H1 (cell line): ENCODE data around the gene NUDT9. TPM values are rescaled to one million over a fixed set of nuclear protein-coding genes. Genes with fewer than 3 reads are reported as not detected.
A peak's percentile ranks its signal among the peaks of the same experiment; 100 is the strongest.

Source experiments
- CTCF ChIA-PET: fragments of 300-600 bp; sonication (Branson Sonifier 250); formaldehyde crosslinking; loops from one replicate; lab custom pipeline; 2021; ENCODE audit not compliant: partially characterized antibody; lab: Charles Lee
- POLR2A ChIA-PET: fragments of 300-600 bp; sonication (Branson Sonifier 250); formaldehyde crosslinking; loops from one replicate; lab custom pipeline; 2021; ENCODE audit warnings: inconsistent platforms; ENCODE audit not compliant: partially characterized antibody; lab: Charles Lee
- DNase-seq, 2 experiments: peaks; one replicate each; pipeline versions ENCODE4 v3.0.0 to v3.0.0-alpha.2; 2010 to 2022; ENCODE audit warnings: low spot score in 2 of 2, low read depth in 1 of 2, mixed read lengths in 1 of 2
- FAIRE-seq: peaks from 2 replicates; lab custom pipeline; 2011; peaks lifted over from hg19 to GRCh38; lab: Jason Lieb, UNC
- H2AFZ ChIP-seq: 2 replicates; pipeline ENCODE4 v1.8.1; 2012; ENCODE audit warnings: low read length, inconsistent platforms
- H2AK5ac ChIP-seq: 2 replicates; pipeline ENCODE4 v1.6.1; 2013; ENCODE audit warnings: low read depth, low read length
- H2BK120ac ChIP-seq: replicated peaks from 2 replicates; pipeline ENCODE3; 2013; ENCODE audit warnings: low read depth, low read length, inconsistent platforms
- H2BK12ac ChIP-seq: 2 replicates; pipeline ENCODE4 v1.6.1; 2013; ENCODE audit warnings: low read depth, low read length
- H2BK15ac ChIP-seq: 2 replicates; pipeline ENCODE4 v1.6.1; 2013; ENCODE audit warnings: low read length
- H2BK20ac ChIP-seq: 2 replicates; pipeline ENCODE4 v1.6.1; 2013; ENCODE audit warnings: low read length
- H2BK5ac ChIP-seq: 2 replicates; pipeline ENCODE4 v1.6.1; 2013; ENCODE audit warnings: low read depth, low read length
- H3K14ac ChIP-seq: 2 replicates; pipeline ENCODE4 v1.6.1; 2013; ENCODE audit warnings: inconsistent platforms; ENCODE audit not compliant: insufficient read length
- H3K18ac ChIP-seq: 2 replicates; pipeline ENCODE4 v1.6.1; 2013; ENCODE audit warnings: low read length; ENCODE audit errors: extremely low read depth
- H3K23ac ChIP-seq: 2 replicates; pipeline ENCODE4 v1.6.1; 2013; ENCODE audit warnings: inconsistent platforms; ENCODE audit not compliant: insufficient read length
- H3K23me2 ChIP-seq: 2 replicates; pipeline ENCODE4 v1.6.1; 2013; ENCODE audit warnings: low read depth, low read length
- H3K27ac ChIP-seq: 2 replicates; pipeline ENCODE4 v1.6.1; 2011; ENCODE audit warnings: low read depth, low read length, inconsistent platforms
- H3K27me3 ChIP-seq, 4 experiments: replicated peaks in 1 of 4; 1 replicate in 1 of 4; 2 replicates in 3 of 4; pipeline versions ENCODE4 v1.6.1 to v1.8.1; 2011 to 2013; ENCODE audit warnings: low read length in 3 of 4, mild to moderate bottlenecking in 3 of 4, inconsistent platforms in 2 of 4, mixed read lengths in 2 of 4, moderate library complexity in 1 of 4; ENCODE audit not compliant: control insufficient read depth in 3 of 4, insufficient read depth in 3 of 4; ENCODE audit errors: extremely low read depth in 1 of 4
- H3K36me3 ChIP-seq, 4 experiments: 2 replicates each; pipeline versions ENCODE4 v1.6.1 to v1.8.1; 2011 to 2013; ENCODE audit warnings: mild to moderate bottlenecking in 4 of 4, low read length in 3 of 4, moderate library complexity in 2 of 4, control low read depth in 1 of 4, inconsistent platforms in 1 of 4; ENCODE audit not compliant: insufficient read depth in 4 of 4, control insufficient read depth in 2 of 4
- H3K4ac ChIP-seq: replicated peaks from 2 replicates; pipeline ENCODE3; 2013; ENCODE audit warnings: low read length, low read depth, mixed read lengths, inconsistent platforms; ENCODE audit not compliant: insufficient read length
- H3K4me1 ChIP-seq, 4 experiments: replicated peaks in 1 of 4; 1 replicate in 1 of 4; 2 replicates in 3 of 4; pipeline versions ENCODE4 v1.6.1 to v1.8.1; 2011 to 2013; ENCODE audit warnings: low read length in 3 of 4, inconsistent platforms in 2 of 4, mixed read lengths in 1 of 4; ENCODE audit not compliant: insufficient read depth in 4 of 4, control insufficient read depth in 3 of 4
- H3K4me2 ChIP-seq, 2 experiments: 2 replicates each; pipeline versions ENCODE4 v1.6.1 to v1.8.1; 2011 to 2013; ENCODE audit warnings: low read depth in 2 of 2, low read length in 2 of 2, control low read depth in 1 of 2, inconsistent platforms in 1 of 2, mild to moderate bottlenecking in 1 of 2; ENCODE audit not compliant: insufficient read depth in 1 of 2
- H3K4me3 ChIP-seq, 4 experiments: fragments of 200-600, 300-600 bp in 1 of 4; sonication (generic), shearing (Covaris generic), sonication (Bioruptor Twin) in 1 of 4; 2 replicates each; pipeline versions ENCODE4 v1.5.1 to v1.8.1; 2011 to 2016; ENCODE audit warnings: low read length in 4 of 4, low read depth in 3 of 4, control low read depth in 2 of 4, inconsistent platforms in 2 of 4, mild to moderate bottlenecking in 2 of 4, mixed read lengths in 1 of 4, moderate library complexity in 1 of 4; ENCODE audit not compliant: insufficient read depth in 2 of 4; ENCODE audit errors: extremely low read depth in 1 of 4
- H3K56ac ChIP-seq: replicated peaks from 2 replicates; pipeline ENCODE3; 2013; ENCODE audit warnings: low read depth, mild to moderate bottlenecking, mixed read lengths, low read length, inconsistent platforms; ENCODE audit not compliant: insufficient read length
- H3K79me1 ChIP-seq: 2 replicates; pipeline ENCODE4 v1.6.1; 2013; ENCODE audit warnings: low read depth, low read length, control low read depth
- H3K79me2 ChIP-seq, 2 experiments: 2 replicates each; pipeline versions ENCODE4 v1.6.1 to v1.8.1; 2012 to 2013; ENCODE audit warnings: low read length in 2 of 2, mild to moderate bottlenecking in 2 of 2, inconsistent platforms in 1 of 2; ENCODE audit not compliant: insufficient read depth in 2 of 2, control insufficient read depth in 1 of 2
- H3K9ac ChIP-seq, 4 experiments: replicated peaks in 1 of 4; 1 replicate in 1 of 4; 2 replicates in 3 of 4; pipeline versions ENCODE4 v1.6.1 to v1.8.1; 2011 to 2013; ENCODE audit warnings: low read depth in 3 of 4, low read length in 3 of 4, control low read depth in 2 of 4, mild to moderate bottlenecking in 2 of 4, moderate library complexity in 2 of 4, inconsistent platforms in 1 of 4; ENCODE audit errors: extremely low read depth in 1 of 4
- H3K9me3 ChIP-seq, 2 experiments: 2 replicates each; pipeline versions ENCODE4 v1.6.1 to v1.8.1; 2012 to 2013; ENCODE audit warnings: mild to moderate bottlenecking in 2 of 2, moderate library complexity in 2 of 2, control low read depth in 1 of 2, inconsistent platforms in 1 of 2, low read depth in 1 of 2, low read length in 1 of 2, mixed read lengths in 1 of 2; ENCODE audit not compliant: insufficient read depth in 2 of 2
- H4K20me1 ChIP-seq, 2 experiments: replicated peaks in 1 of 2; 2 replicates each; pipeline versions ENCODE3 to v1.8.1; 2011 to 2013; ENCODE audit warnings: inconsistent platforms in 2 of 2, low read length in 2 of 2, mild to moderate bottlenecking in 1 of 2; ENCODE audit not compliant: insufficient read depth in 2 of 2, control insufficient read depth in 1 of 2
- H4K5ac ChIP-seq: 2 replicates; pipeline ENCODE4 v1.6.1; 2013; ENCODE audit warnings: low read length, low read depth, mixed read lengths, inconsistent platforms; ENCODE audit not compliant: insufficient read length
- H4K8ac ChIP-seq: 2 replicates; pipeline ENCODE4 v1.8.0; 2013; ENCODE audit warnings: mild to moderate bottlenecking, moderate library complexity, low read length, inconsistent platforms; ENCODE audit not compliant: insufficient read depth; ENCODE audit errors: extremely low read depth
- H4K91ac ChIP-seq: replicated peaks from 2 replicates; pipeline ENCODE3; 2013; ENCODE audit warnings: low read length, mixed read lengths, inconsistent platforms; ENCODE audit not compliant: insufficient read length
- CREB1 ChIP-seq: IDR thresholded peaks from 2 replicates; pipeline ENCODE4 v1.6.1; 2012; ENCODE audit warnings: inconsistent platforms
- CTBP2 ChIP-seq: IDR thresholded peaks from 2 replicates; pipeline ENCODE4 v1.7.0; 2011; ENCODE audit warnings: borderline replicate concordance, mild to moderate bottlenecking, moderate library complexity, mixed read lengths, low read length; ENCODE audit not compliant: insufficient read depth, insufficient read length
- E2F6 ChIP-seq: IDR thresholded peaks from 2 replicates; pipeline ENCODE4 v1.6.1; 2012; ENCODE audit warnings: inconsistent platforms
- EZH2 ChIP-seq: fragments of 200-600 bp; sonication (generic); IDR thresholded peaks from 2 replicates; pipeline ENCODE4 v1.7.1; 2012; ENCODE audit warnings: low read depth, mild to moderate bottlenecking, moderate library complexity, low read length, inconsistent platforms; ENCODE audit not compliant: severe bottlenecking
- HDAC6 ChIP-seq: IDR thresholded peaks from one replicate; pipeline ENCODE4 v1.7.1; 2012; ENCODE audit warnings: low read depth, mild to moderate bottlenecking, inconsistent platforms, low read length, moderate library complexity
- KDM5A ChIP-seq: fragments of 200-600 bp; IDR thresholded peaks from 2 replicates; pipeline ENCODE4 v1.7.1; 2012; ENCODE audit warnings: mild to moderate bottlenecking, low read length, inconsistent platforms, mixed read lengths
- NRF1 ChIP-seq: IDR thresholded peaks from 2 replicates; pipeline ENCODE4 v1.6.1; 2011; ENCODE audit warnings: mild to moderate bottlenecking, low read depth, low read length, improper control_type of control experiment
- POLR2AphosphoS5 ChIP-seq: IDR thresholded peaks from 2 replicates; pipeline ENCODE4 v1.6.1; 2011; ENCODE audit warnings: low read depth, low read length
- RAD21 ChIP-seq, 2 experiments: IDR thresholded peaks in 1 of 2; conservative IDR thresholded peaks in 1 of 2; 2 replicates each; pipeline ENCODE4 v1.6.1; 2011; ENCODE audit warnings: low read depth in 2 of 2, low read length in 2 of 2, improper control_type of control experiment in 1 of 2, inconsistent platforms in 1 of 2, mild to moderate bottlenecking in 1 of 2, moderate library complexity in 1 of 2
- RBBP5 ChIP-seq: IDR thresholded peaks from 2 replicates; pipeline ENCODE4 v1.7.1; 2012; ENCODE audit warnings: low read depth, mild to moderate bottlenecking, inconsistent platforms, low read length, moderate library complexity, borderline replicate concordance
- SIN3A ChIP-seq, 2 experiments: IDR thresholded peaks in 1 of 2; conservative IDR thresholded peaks in 1 of 2; 2 replicates each; pipeline ENCODE4 v1.6.1; 2011 to 2012; ENCODE audit warnings: low read length in 2 of 2, improper control_type of control experiment in 1 of 2, low read depth in 1 of 2, mild to moderate bottlenecking in 1 of 2
- SP4 ChIP-seq: IDR thresholded peaks from 2 replicates; pipeline ENCODE4 v1.6.1; 2012; ENCODE audit warnings: low read length, inconsistent platforms
- TBP ChIP-seq: IDR thresholded peaks from 2 replicates; pipeline ENCODE4 v1.6.1; 2011; ENCODE audit warnings: low read depth, low read length, improper control_type of control experiment
- YY1 ChIP-seq: IDR thresholded peaks from 2 replicates; pipeline ENCODE4 v1.6.1; 2011; ENCODE audit warnings: low read depth, mild to moderate bottlenecking, low read length
- polyA plus RNA-seq, 7 experiments: library from polyadenylated mRNA; depleted of rRNA in 3 of 7; stranded (reverse) in 5 of 7; unstranded in 2 of 7; fragments of >200 nt in 5 of 7; fragments of 200-250 nt in 2 of 7; gene quantifications; 1 replicate in 5 of 7; 2 replicates in 1 of 7; 4 replicates in 1 of 7; pipeline versions ENCODE4 v1.2.1 to v1.2.3, GENCODE V29; 2011 to 2013; ENCODE audit warnings: missing spikeins in 2 of 7, mixed read lengths in 2 of 7
- total RNA-seq: library from RNA; stranded (reverse); fragmentation: NEBNext Ultra II Directional; extraction: Animal tissue kit (Norgen Biotek cat#: 25700); gene quantifications from 2 replicates; pipeline ENCODE4 v1.2.1, GENCODE V29; 2021

The NUDT9 gene
- total and polyA plus RNA-seq, 2 of the 8 experiments (the other 6 are each of a cell fraction or from before 2014, with no cell fraction given), result 13.2 to 27.6 TPM

GRCh38 chr4:87502580-87503238 is 80.3 kb downstream of the NUDT9 start:
- FAIRE-seq (no peak), DNase-seq (no peak)
- Histone ChIP-seq H4K8ac (no peak overlapping the region), H2BK15ac (no peak overlapping the region), H3K36me3 (no peaks in the 10 kb centered on the region), H2BK20ac (no peak overlapping the region), H2BK120ac (no peak overlapping the region), H3K4me2 (no peak overlapping the region), H4K91ac (no peak overlapping the region), H3K9ac (peak overlapping the region in 1 of 4 experiments; percentile 8; a peak in 1 of 7 replicates), H4K20me1 (no peaks in the 10 kb centered on the region), H3K4me3 (no peak overlapping the region), H3K4me1 (no peaks in the 10 kb centered on the region), H2BK12ac (no peak overlapping the region), H3K27me3 (no peaks in the 10 kb centered on the region), H3K23ac (no peak overlapping the region), H3K56ac (no peak overlapping the region), H4K5ac (no peak overlapping the region), H2BK5ac (no peak overlapping the region), H3K23me2 (no peaks in the 10 kb centered on the region), H3K79me2 (no peaks in the 10 kb centered on the region), H3K18ac (no peak overlapping the region), H3K79me1 (no peaks in the 10 kb centered on the region), H3K14ac (no peak overlapping the region), H2AK5ac (no peak overlapping the region), H2AFZ (no peak overlapping the region), H3K4ac (no peak overlapping the region), H3K27ac (no peak overlapping the region), H3K9me3 (no peaks in the 10 kb centered on the region)
- ChIA-PET CTCF (interaction anchor here (1.3 to 2.5 kb wide), 2 partner anchors 10 to 346 kb away, joined by 3 to 5 read pairs; no protein-coding TSS in a partner anchor), POLR2A (no interaction called here)
- no peak for TF ChIP-seq RBBP5
- TF ChIP-seq KDM5A, result no peak
- no peak for TF ChIP-seq NRF1
- no peak for TF ChIP-seq TBP
- TF ChIP-seq CREB1, result no peak
- TF ChIP-seq RAD21 (IDR thresholded peaks at IDR 0.05 in 1 of 2, conservative IDR thresholded peaks at IDR 0.05 in 1 of 2; ENCODE audit: low read depth in 2 of 2, low read length in 2 of 2), result no peak
- no peak for TF ChIP-seq EZH2
- no peak for TF ChIP-seq E2F6
- TF ChIP-seq POLR2AphosphoS5, result no peak
- no peak for TF ChIP-seq CTBP2
- no peak for TF ChIP-seq SP4
- no peak for TF ChIP-seq HDAC6
- no peak for TF ChIP-seq SIN3A (conservative IDR thresholded peaks at IDR 0.05 in 1 of 2, IDR thresholded peaks at IDR 0.05 in 1 of 2; ENCODE audit: low read depth in 1 of 2, low read length in 2 of 2)
- TF ChIP-seq YY1, result no peak
